ENCODE measurements around the gene SIPA1L3. TPM values are rescaled to one million over a fixed set of nuclear protein-coding genes. Genes with fewer than 3 reads are reported as not detected.
"Not testable (repeated sequence)": the region's sequence is repeated elsewhere in the genome, so short reads cannot be mapped to it uniquely, and the experiment has no call there.

SIPA1L3 gene
- total RNA-seq, 1 donor from 2014 or later = 14.5 TPM

DNA sequence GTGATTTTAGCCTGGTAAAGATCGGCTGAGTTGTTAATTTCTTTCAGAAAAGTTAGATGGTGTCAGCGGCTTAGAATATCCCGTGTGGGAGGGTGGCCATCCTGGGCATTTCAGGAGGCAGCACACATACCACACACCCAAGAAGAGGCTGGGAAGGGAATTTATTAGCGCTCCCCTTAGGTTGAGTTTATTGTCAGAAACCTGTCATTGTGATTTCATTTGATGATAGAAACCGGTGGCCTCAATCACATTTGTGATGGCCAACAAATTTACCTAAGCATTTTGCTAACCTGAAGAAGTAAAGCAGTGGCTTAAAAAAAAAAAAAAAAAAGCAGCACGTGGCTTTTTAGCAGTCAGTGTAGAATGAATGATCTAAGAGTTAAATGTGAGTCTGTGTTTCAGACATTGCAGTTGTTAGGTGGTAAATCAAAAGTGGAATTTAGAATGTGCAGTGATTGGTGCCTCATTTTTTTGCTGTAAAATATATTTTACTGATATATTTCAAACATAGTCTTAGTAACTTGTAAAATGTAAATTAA is 2.7 kb downstream of the SIPA1L3 start:
- no peak for DNase-seq

DNA sequence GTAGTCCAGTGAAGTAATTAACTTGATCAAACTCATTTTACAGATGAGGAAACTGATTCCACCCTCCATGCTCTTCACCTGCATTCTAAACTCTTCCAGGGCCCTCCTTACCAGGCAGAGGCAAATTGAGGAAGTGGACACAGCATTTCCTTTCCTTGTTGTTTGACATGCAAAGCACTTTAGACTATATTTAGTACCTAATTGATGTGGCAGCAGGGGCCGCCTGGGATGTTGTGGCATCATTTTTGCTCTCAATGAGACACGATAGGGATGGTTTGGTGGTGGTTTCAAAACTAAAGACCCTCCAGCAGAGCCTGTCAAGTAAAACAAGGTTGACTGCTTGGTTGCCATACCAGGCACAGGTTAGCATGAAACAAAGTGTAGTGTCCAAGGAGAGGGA is 7.9 kb downstream of the SIPA1L3 start:
- peak; percentile 18 for DNase-seq

DNA sequence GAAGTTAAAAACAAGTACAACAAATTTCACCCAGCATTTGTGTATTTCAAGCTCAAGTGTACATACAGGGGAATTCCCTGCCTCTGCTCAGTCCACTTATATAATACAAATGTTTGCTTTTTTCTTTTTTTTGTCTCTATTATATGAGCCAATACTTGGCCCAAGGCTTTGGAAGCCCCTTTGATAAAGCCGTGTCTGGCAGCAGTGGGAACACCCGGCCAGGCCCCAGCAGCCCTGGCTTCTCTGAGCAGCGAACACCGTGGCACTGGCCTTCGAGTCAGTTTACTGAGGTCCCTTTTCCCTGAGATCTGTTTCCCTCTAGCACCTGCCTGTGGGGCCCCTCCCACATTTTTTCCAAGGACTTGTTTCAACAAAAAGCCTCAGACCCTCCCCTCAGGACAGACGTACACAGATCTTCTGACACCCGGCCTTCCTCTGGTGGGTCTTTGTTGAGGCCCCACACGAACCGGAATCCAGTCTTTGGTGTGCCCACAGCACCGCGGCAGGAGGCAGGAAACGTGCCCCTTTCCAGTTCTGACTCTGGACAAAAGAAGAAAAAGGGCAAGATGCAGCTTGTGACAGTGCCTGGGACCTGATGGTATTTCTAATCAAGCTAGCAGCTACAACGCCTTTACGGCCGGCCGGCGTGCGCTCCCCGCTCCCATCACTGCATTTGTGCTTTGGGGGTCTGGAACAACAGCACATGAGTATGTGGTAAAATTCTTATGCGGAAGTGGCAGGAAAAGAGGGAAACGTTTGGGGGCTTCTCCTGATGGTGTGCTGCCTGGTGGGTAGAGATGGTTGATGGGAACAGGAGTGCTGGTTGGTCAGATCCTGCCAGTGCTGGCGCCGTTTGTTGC is 13.8 kb downstream of the SIPA1L3 start:
- peak; percentile 18 for DNase-seq

DNA sequence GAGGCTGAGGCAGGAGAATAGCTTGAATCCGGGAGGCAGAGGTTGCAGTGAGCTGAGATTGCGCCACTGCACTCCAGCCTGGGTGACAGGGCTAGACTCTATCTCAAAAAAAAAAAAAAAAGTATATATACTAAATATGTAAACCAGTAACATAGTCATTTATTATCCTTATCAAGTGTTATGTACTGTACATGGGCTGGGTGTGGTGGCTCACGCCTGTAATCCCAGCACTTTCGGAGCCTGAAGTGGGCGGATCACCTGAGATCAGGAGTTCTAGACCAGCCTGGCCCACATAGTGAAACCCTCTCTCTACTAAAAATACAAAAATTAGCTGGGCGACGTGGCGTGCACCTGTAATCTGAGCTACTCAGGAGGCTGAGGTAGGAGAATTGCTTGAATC is 17.6 kb downstream of the SIPA1L3 start:
- DNase-seq = not testable (repeated sequence)

DNA sequence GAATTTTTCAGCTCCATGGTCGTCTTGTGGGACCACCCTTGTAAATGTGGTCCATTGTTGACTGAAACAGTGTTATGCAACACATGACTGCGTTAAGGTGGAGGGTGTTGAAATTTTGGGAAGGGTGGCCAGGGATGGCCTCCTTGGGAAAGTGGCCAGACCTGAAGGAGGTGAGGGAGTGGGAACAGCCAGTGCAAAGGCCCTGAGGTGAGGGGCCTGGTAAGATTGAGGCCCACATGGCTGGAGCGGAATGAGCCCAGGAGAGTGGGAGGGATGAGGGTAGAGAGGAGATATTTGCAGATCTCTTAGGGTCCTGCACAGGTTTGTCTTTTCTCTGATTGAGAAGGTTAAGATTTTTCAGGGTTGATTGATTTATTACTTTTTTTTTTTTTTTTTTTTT is 18.2 kb downstream of the SIPA1L3 start:
- DNase-seq = no peak

DNA sequence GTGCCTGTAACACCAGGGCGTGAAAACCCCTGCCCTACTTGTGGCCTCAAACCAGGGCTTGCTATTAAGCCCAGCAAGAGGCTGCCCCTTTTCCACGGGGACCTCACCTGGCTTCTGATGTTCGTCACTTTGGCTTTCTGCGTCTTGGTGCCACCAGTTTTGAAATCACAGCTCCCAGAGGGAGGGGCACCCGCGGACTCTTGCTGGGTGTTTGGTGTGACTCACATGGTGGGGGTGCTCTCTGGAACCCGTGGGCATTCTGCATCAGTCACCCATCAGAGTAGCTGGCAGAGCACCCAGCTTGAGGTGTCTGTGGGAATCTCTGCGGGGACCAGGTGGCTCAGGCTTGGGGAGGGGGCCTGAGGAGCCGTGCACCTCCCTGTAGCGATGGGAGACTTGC is 19.2 kb downstream of the SIPA1L3 start:
- DNase-seq = no peak

DNA sequence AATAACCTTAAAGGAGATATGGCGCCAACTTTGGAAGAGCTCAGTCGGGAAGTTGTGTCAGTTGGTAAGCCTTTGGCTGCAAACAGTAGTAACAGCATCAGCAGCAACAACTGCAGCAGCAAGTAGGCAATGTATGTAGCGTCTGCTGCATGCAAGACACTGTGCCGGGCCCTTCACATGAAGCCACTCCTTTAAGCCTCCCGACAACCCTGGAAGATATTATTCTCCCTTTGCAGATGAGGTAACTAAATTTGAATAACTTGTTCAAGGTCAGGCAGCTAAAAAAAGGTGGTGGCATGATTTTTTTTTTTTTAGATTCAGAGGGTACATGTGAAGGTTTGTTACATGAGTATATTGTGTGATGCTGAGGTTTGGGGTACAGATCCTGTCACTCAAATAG is 19.7 kb downstream of the SIPA1L3 start:
- DNase-seq = no peak

DNA sequence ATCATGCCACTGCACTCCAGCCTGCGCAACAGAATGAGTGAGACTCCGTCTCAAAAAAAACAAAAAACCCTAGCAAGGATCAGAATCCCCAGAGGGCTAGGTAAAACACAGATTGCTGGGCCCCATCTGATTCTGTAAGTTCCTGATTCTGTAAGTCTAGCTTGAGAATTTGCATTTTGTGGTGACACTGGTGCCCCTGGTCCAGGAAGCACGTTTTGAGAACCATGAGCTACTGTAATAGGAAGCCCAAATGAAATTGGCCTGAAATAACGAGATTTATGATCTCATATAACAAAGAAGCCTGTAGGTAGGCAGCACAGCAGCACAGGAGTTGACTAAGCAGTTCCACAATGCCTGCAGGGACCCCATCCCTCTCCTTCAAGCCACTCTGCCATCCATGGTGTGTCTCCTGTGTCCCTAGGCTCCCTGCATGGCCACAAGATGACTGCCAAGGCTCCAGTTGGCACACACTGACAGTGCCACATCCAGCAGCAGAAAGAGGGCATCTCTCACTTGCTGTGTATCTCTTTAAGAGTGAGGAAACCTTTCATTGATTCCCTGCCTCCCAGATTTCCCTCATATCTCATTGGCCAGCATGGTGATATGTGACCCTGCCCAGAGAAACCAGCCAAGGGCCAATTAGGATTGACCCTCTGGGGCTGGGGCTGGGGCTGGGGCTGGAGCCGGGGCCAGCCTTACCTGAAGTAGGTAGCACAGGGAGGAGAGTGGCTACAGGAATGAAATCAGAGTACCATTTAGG is 21.7 kb downstream of the SIPA1L3 start:
- no peak for DNase-seq

DNA sequence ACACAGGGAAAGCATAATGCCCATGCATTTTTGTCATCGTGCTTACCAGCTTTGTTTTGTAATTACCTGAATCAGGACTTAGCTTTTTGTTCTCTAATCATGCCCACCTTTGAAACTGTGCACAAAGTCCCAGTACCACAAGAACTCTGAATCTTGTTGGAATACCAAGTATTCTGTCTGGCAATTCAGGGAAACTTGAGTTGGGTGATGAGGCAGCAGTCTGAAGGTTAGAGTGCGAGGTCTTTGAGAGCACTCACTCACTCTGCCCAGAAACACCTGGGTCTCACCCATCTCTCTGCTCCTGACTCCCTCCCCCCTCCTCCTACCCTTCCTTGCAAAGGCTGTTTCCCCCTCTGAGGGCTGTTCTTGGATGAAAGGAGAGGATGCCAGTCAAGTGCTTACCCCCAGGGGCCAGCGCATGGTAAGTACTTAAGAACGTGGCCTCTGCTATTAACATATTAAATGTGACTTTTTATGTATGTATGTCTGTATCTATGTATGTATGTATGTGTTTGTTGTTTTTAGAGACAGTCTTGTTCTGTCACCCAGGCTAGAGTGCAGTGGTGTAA is 22.4 kb downstream of the SIPA1L3 start:
- DNase-seq = no peak

DNA sequence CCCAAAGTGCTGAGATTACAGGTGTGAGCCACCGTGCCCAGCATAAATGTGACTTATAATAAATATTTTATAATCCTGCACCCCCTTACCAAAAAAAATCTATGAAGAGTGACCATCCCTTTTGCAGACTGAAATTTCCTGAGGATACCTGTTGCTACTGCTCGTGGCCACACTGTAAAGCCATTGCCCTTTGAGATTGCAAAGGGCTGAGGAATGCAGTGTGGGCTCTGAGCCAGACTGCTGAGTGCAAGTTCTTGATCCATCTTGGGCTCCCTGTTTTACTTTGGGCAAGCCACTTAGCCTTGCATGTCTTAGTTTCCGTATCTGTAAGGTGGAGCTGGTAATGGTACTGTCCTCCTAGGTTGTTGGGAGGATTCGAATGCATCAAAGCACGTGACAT is 23.4 kb downstream of the SIPA1L3 start:
- DNase-seq = peak; percentile 38

DNA sequence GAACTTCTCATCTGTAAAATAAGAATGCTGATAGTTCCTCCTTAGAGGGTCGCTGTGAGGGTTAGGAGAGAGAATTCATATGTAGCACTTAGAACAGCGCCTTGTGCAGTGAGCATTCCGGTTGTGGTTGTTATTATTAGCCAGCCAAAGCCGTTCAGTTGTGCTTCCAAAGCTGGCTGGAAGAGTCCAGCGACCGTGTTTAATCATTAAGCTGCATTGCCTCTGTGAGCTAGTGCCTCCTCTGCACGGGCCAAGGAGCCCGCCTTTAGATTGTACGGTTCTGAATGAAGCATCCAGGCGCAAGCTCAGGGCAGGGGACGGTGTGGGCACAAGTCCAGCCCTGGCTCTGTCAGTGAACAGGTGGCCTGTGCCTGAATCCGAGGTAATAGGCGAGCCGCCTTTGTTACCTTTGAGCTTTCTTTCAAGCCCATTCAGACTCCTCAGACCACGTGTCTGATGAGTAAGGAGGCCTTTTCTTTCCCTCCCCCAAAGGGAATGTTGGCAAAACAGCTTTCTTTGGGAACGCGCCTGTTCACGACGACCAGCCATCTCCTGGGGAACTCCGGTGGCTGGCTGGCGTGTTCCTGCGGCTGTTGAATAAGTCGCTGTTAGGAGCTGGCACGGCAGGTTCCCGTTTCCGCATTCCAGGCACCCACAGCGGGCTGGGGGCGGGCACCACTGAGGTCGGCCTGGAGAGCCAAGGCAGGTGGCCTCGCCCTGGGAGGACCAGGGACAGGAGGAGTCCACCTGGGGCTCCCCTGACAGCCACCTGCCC is 25.1 kb downstream of the SIPA1L3 start:
- DNase-seq = peak; percentile 66

DNA sequence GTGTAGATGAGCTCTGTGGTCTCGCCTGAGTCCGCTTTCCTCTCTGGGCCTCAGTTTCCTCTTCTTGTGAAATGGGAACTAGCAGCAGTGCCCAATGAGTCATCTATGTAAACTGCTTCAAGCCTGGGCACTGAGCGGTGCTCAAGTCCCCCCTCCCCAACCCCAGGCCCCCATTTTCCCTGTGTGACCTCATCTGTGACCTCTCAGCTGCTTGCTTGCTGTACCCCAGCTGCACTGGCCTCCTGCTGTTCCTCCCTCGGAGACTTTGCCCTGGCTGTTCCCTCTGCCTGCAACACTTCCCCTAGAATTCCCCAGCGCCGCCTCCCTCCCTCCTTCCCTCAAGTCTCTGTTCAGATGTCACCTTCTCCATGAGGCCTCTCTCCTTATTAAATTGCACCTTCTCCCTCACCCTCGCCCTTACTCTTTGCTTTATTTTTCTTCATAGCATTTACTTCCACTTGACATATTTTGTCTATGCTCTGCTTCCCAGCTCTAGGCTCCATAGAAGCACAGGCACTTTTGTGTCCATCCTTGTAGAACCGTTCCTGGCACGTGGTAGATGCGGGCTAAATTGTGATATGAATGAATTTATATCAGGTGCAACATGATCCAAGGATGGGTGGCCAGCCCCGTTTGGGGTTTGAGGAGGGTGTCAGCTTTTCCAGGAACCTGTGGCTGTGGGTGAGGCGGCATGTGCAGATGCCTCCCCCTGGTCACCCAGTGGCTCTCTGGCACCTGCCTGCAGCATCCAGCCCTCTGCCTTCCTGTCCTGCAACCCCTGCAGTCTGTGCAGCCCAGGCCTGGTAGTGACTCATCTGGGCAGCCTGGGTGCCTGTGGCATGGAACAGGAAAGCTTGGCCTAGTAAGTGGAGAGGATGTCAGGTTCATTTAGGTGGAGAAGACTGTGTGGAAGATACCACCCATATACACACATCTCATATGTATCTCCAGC is 26.3 kb downstream of the SIPA1L3 start:
- DNase-seq = peak; percentile 47

DNA sequence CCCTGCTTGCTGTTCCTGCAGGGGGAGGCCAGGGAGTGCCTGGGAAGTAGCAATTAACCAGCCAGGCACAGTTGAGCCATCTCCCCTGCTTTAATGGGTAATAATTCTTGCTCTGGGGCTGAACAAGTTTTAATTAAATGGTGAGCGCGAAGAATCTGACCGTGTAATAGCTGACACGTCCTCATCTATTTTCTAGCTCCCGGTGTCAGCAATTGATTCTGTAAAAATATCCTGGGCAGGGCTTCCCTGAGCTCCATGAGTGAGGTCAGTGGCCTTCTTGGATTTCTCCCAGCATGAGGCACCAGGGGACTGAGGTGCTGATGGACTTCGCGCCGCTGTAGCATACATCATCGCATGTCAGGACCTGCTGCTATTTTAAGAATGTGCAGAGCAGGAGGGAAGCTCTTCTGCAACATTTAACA is 26.9 kb downstream of the SIPA1L3 start:
- peak; percentile 29 for DNase-seq

DNA sequence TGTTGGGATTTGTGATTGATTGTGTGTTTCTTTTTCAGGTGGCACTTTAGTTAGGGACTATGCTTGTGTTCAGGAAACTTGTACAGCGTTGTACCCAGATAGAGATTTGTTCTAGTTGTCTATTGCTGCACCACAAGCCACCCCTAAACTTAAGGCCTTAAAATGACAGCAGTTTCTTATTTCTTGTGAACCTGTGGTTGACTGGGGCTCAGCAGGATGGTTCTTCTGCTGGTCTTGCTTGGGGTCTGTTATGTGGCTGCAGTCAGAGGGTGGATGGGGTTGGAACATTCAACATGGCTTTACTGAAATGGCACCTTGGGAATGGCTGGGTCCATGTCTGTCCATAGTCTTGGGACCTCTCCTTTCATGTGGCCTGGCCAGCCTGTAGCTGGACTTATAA is 28.3 kb downstream of the SIPA1L3 start:
- no peak for DNase-seq

DNA sequence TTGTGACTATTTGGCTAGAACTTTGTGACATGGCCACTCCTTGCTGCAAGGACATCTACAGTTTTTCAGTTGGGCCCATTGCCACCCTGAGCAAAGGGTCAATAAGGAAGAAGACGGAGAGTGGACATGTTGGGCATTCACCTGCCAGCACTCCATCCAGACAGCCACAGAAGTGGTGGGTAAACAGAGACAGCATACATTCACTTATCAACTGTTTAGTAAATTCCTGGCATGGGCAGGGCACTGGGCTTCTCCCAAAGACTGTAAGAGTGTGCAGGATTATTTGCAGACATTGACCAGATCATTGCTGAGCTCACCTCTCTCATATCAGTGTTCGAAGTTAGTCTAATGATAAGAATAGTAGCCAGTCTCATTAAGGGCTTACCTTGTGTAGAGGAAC is 29.2 kb downstream of the SIPA1L3 start:
- DNase-seq = no peak

DNA sequence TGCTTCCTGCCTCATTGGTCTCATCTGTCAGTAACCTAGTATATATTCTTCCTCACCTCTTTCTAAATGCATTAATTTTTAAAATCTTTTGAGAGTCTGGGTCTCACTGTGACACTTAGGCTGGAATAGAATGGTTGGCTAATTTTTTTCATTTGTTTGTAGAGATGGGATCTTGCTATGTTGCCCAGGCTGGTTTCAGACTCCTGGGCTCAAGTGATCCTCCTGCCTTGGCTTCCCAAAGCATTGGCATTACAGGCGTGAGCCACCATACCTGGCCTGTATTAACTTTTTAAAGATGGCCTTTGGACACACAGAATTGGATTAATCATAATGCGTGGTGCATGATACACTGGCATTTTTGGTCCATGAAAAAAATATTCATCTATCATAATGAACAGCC is 29.9 kb downstream of the SIPA1L3 start:
- DNase-seq = no peak

DNA sequence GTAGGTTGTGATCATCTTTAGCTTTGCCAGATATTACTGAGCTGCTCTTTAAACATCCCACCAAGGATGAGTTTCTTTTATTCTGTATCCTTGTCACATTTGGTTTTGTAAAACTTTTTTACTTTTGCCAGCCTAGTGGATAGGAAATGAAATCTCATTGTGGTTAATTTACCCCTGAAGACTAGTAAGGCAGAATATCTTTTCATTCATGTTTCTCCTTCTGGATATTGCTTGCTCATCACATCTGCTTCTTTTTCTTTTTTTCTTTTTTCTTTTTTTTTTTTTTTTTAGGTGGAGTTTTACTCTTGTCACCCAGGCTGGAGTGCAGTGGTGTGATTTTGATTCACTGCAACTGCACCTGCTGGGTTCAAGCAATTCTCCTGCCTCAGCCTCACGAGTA is 31.3 kb downstream of the SIPA1L3 start:
- no peak for DNase-seq

DNA sequence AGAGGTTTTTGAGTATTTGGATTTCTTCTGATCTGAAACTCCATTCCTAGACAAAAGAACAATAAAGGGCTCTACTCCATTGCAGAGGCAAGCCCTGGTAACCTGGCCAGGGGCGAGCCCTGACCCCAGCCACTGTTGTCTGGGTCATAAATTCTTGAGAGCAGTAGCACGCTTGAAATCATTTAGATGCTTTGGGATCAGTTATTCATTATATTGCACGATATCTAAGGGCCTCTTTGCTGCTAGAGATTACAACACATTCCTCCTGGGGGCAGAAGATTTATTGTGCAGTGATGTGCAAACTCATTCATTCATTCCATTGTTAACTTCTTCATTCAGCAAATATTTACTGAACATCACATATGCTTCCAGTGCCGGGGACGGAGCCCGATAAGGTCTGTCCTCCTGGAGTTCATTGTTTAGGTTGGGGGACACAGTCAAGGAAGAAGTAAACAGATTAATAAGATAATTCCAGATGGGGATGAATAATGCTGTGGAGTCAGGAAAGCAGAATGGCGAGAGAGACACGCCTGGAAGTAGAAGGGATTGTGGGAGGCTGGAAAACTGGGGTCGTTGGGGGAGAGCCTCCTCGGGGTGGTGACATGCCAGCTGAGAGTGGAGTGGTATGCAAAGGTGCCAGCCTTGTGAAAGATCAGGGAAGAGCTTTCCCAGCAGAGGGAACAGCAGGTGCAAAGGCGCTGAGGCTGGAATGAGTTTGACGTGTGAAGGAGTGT is 34.9 kb downstream of the SIPA1L3 start:
- DNase-seq = no peak

DNA sequence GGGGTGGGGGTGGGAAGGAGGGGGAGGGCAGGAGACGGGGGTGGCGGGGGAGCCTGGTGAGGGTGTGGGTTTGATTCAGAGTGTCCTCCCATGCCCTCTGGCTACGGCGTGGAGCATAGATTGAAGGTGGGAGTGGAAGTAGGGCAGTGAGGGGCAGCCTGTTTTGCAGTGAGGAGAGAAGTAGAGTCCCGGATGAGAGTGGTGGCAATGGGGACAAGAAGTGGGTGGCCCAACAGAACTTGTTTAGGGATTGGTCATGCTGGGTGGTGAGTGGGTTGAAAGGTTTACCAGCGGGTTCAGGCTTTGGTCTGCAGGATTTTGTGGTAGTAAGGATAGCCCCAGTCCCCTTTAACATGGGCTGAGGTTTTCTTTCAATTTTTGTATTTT is 35.5 kb downstream of the SIPA1L3 start:
- no peak for DNase-seq

DNA sequence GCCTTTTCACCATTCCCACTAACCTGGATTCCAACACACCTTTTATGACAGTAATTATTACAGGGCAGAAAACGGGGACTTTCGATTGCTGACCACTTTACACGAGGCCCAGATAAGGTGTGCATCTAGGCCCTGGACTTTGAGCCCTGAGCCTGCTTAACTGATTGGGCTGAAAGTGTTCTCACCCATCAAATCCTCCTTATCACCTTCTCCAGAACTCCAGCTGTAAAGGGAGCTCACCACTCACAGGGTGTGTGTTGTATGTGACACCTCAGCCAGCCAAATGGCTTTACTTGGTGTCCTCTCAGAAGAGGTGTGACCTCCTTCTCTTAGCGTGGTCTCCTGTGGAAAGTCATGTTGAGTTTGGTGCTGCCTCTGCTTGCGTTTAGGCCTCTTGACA is 36.5 kb downstream of the SIPA1L3 start:
- no peak for DNase-seq

DNA sequence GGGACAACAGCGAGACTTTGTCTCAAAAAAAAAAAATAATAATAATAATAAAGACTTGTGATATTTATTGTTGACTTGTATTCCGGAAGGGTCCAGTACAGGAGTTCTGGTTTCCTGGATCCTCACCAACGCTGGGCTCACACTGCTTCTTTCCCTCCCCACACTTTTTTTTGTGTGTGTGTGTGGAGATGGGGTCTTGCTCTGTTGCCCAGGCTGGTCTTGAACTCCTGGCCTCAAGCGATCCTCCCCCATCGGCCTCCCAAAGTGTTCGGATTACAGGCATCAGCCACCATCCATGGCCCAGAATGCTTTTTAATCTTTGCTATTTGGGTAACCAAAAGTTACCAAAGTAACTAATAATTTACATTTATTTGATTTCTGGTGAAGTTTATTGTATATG is 39.1 kb downstream of the SIPA1L3 start:
- no peak for DNase-seq
